Activated CD4-positive, alpha-beta T cell treated with anti-CD3 and anti-CD28 coated beads, Interleukin-2, Interleukin-6, amounts not matched to agents 100 ng/mL and 50 ng/mL, durations not matched to agents 16 hours and 8 hours (primary cell): ENCODE data around the gene SEC16B.

ENCODE experiments used
- DNase-seq: peaks from one replicate; pipeline ENCODE4 v3.0.0-alpha.2; 2020

SEC16B gene

GRCh38 chr1:177937931-177938330 is 31.9 kb downstream of the SEC16B start:
- DNase-seq = no peak

GRCh38 chr1:177937174-177937770 is 32.6 kb downstream of the SEC16B start:
- DNase-seq = no peak

GRCh38 chr1:177935638-177936415 is 34.0 kb downstream of the SEC16B start:
- no peak for DNase-seq

- no peak for DNase-seq
Observed at GRCh38 chr1:177934927-177935326, 34.9 kb downstream of the SEC16B start.

- DNase-seq = no peak
Observed at GRCh38 chr1:177934461-177934860, 35.4 kb downstream of the SEC16B start.

GRCh38 chr1:177933881-177934280 is 36.0 kb downstream of the SEC16B start:
- no peak for DNase-seq

- DNase-seq = no peak
Observed at GRCh38 chr1:177932123-177932522, 37.7 kb downstream of the SEC16B start.

GRCh38 chr1:177928952-177929351 is 40.9 kb downstream of the SEC16B start:
- no peak for DNase-seq

GRCh38 chr1:177928194-177928593 is 41.7 kb downstream of the SEC16B start:
- DNase-seq = no peak

- no peak for DNase-seq
Observed at GRCh38 chr1:177927021-177927596, 42.7 kb downstream of the SEC16B start.

- DNase-seq = no peak
Observed at GRCh38 chr1:177926201-177926600, 43.7 kb downstream of the SEC16B start.

GRCh38 chr1:177925006-177925405 is 44.9 kb downstream of the SEC16B start:
- no peak for DNase-seq

- DNase-seq = no peak
Observed at GRCh38 chr1:177923441-177923840, 46.4 kb downstream of the SEC16B start.

GRCh38 chr1:177922209-177922608 is 47.6 kb downstream of the SEC16B start:
- no peak for DNase-seq

- DNase-seq = no peak
Observed at GRCh38 chr1:177921590-177921989, 48.3 kb downstream of the SEC16B start.

- DNase-seq = no peak
Observed at GRCh38 chr1:177920091-177920490, 49.8 kb downstream of the SEC16B start.

GRCh38 chr1:177915641-177916040 is 54.2 kb downstream of the SEC16B start:
- no peak for DNase-seq

- DNase-seq = no peak
Observed at GRCh38 chr1:177914603-177915002, 55.3 kb downstream of the SEC16B start.

- no peak for DNase-seq
Observed at GRCh38 chr1:177913762-177914540, 55.9 kb downstream of the SEC16B start.

- no peak for DNase-seq
Observed at GRCh38 chr1:177912991-177913390, 56.9 kb downstream of the SEC16B start.

- DNase-seq = no peak
Observed at GRCh38 chr1:177909416-177909815, 60.4 kb downstream of the SEC16B start.

- no peak for DNase-seq
Observed at GRCh38 chr1:177907000-177907399, 62.9 kb downstream of the SEC16B start.

GRCh38 chr1:177905686-177906085 is 64.2 kb downstream of the SEC16B start:
- no peak for DNase-seq

- no peak for DNase-seq
Observed at GRCh38 chr1:177902266-177902665, 67.6 kb downstream of the SEC16B start.
